A673 (cell line): ENCODE measurements around the gene DCANP1.

Source experiments
- CTCF ChIP-seq: fragments of 300-800, 200-600 bp; sonication (generic); conservative IDR thresholded peaks from 2 replicates; pipeline ENCODE4 v1.5.1; 2017; ENCODE audit warnings: low read depth, mild to moderate bottlenecking, antibody characterized with exemption, low read length, moderate library complexity, mixed read lengths
- EZH2 ChIP-seq: fragments of 200-600 bp; sonication (generic); IDR thresholded peaks from 2 replicates; pipeline ENCODE4 v1.6.1; 2017; ENCODE audit warnings: borderline replicate concordance, low read depth, mild to moderate bottlenecking, mixed read lengths, antibody characterized with exemption, low read length; ENCODE audit not compliant: poor library complexity, severe bottlenecking

GRCh38 chr5:135451581-135452320, 4.6 kb upstream of the DCANP1 start:
- TF ChIP-seq CTCF (no peak), EZH2 (no peak)
